BJ (cell line): ENCODE measurements around the gene ATRIP. TPM values are rescaled to one million over a fixed set of nuclear protein-coding genes. Genes with fewer than 3 reads are reported as not detected.

Experiments
- CTCF ChIA-PET: fragments of 350-600 bp; formaldehyde crosslinking; extraction: SDS; loops from one replicate; lab custom pipeline; 2021; ENCODE audit warnings: antibody characterized with exemption, inconsistent platforms; lab: Yijun Ruan, JAX
- POLR2A ChIA-PET: fragments of 300-600 bp; sonication (Branson Sonifier 250); formaldehyde crosslinking; extraction: SDS; loops from one replicate; lab custom pipeline; 2021; ENCODE audit warnings: antibody characterized with exemption; lab: Charles Lee
- DNase-seq: peaks from one replicate; pipeline ENCODE4 v3.0.0-alpha.2; 2011; ENCODE audit warnings: low read depth
- H3K27me3 ChIP-seq: 2 replicates; pipeline ENCODE4 v1.6.0; 2011; ENCODE audit warnings: low read length; ENCODE audit not compliant: control insufficient read depth, insufficient read depth
- H3K36me3 ChIP-seq: 2 replicates; pipeline ENCODE4 v1.5.1; 2011; ENCODE audit warnings: low read length; ENCODE audit not compliant: control insufficient read depth, insufficient read depth
- H3K4me3 ChIP-seq: 2 replicates; pipeline ENCODE4 v1.5.1; 2011; ENCODE audit warnings: low read depth, mild to moderate bottlenecking, control low read depth, low read length
- polyA plus RNA-seq: library from polyadenylated mRNA; depleted of rRNA; stranded (reverse); fragments of >200 nt; gene quantifications from 2 replicates; pipeline ENCODE4 v1.2.3, GENCODE V29; 2011
- TF ChIP-seq, protein P1 (sequence below): IDR thresholded peaks from 2 replicates; pipeline ENCODE4 v1.5.1; 2011; ENCODE audit warnings: low read depth, mild to moderate bottlenecking, control low read depth, inconsistent platforms, low read length, moderate library complexity; ENCODE audit not compliant: insufficient read depth

Gene ATRIP
- polyA plus RNA-seq, 1 experiment, result 7.9 TPM

DNA sequence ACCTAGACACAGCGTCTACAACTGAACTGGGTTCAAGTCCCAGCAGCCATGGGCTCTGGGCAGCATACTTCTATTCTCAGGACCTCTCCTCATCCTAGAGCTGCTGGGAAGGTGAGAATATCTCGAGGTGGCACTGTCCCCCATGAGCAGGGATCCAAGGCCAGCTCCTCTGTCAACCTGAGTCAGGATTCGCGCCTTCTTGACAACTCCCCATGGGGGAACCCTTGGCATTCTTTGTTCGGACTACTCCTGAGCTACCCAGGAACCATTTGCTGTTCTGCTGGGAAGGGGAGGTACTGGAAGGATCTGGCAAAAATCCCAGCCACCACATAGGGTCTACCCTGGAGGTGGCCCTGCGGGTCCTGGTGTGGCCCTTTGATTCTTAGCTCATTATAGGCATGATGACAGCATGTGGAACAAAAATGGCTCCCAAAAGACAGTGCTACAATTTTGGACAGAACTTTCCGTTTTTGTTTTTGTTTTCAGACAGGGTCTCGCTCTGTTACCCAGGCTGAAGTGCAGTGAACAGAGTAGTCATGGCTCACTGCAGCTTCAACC lies 38.9 kb upstream of the ATRIP start:
- peaks cover 33% of the 10 kb centered on the region for H3K36me3 ChIP-seq
- no peaks in the 10 kb centered on the region for H3K27me3 ChIP-seq
- POLR2A ChIA-PET, result interaction anchor here (0.5 kb wide), 1 partner anchor 127 kb away, joined by 3 read pairs; no protein-coding TSS in a partner anchor
- TF ChIP-seq, protein P1, sequence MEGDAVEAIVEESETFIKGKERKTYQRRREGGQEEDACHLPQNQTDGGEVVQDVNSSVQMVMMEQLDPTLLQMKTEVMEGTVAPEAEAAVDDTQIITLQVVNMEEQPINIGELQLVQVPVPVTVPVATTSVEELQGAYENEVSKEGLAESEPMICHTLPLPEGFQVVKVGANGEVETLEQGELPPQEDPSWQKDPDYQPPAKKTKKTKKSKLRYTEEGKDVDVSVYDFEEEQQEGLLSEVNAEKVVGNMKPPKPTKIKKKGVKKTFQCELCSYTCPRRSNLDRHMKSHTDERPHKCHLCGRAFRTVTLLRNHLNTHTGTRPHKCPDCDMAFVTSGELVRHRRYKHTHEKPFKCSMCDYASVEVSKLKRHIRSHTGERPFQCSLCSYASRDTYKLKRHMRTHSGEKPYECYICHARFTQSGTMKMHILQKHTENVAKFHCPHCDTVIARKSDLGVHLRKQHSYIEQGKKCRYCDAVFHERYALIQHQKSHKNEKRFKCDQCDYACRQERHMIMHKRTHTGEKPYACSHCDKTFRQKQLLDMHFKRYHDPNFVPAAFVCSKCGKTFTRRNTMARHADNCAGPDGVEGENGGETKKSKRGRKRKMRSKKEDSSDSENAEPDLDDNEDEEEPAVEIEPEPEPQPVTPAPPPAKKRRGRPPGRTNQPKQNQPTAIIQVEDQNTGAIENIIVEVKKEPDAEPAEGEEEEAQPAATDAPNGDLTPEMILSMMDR, result no peak
- DNase-seq, result no peak
- no peak overlapping the region for H3K4me3 ChIP-seq
- CTCF ChIA-PET, result interaction anchor here (0.9 to 4.8 kb wide), 6 partner anchors 13 to 332 kb away, joined by 3 to 37 read pairs (median 5); partner anchors contain the start of genes CCDC51 and TMA7

- TF ChIP-seq, protein P1, result no peak
- CTCF ChIA-PET, result interaction anchor here (0.5 to 4.8 kb wide), 4 partner anchors 27 to 135 kb away, joined by 3 to 37 read pairs (median 6); partner anchors contain the start of genes CCDC51 and TMA7
- Histone ChIP-seq H3K27me3 (no peaks in the 10 kb centered on the region), H3K4me3 (no peak overlapping the region), H3K36me3 (peaks cover 38% of the 10 kb centered on the region)
- DNase-seq, result no peak
- POLR2A ChIA-PET, result no interaction called here
These were observed 37.7 kb upstream of the ATRIP start for GRCh38 chr3:48408823-48409281.

DNA sequence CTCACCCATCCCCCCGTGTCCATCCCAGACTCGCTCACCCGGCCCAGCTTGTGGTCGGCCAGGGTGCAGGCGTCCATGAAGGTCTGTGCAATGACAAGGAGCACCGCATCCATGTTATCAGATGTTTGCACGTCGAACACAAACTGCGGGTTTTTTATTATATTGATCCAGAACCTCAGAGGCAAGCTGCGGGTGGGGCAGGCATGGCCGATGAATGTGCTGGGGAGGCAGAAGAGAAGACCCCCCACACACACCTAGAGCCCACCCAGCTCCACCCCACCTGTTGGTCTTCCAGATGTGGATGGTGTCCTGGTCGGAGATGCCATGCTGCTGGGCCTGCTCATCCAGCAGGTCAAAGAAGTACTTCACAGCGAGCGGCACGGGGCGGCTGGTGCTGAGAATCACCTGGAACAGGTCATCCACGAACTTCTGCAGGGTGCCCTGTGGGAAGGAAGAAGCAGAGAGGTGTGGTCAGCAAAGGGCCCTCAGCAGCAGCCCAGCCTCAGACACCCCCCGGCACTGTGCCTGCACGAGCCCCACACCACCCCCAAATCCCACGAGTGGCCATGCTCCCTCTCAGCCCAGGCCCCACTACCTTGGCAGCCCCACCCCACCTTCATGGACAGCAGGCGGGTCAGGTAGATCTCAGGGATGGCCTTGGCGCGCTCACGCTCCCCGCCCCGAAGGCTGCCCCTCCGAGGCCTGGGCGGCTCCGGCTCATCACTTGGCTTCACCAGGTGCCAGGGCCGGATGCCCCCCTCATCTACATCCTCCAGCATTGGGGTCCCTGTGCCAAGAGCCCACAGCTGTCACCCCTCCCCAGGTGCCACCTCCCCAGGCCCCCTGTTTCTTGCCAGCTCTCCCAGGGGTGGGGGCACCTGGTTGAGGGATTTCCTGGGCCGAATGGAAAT lies 37.0 kb upstream of the ATRIP start:
- Histone ChIP-seq H3K27me3 (no peaks in the 10 kb centered on the region), H3K4me3 (no peak overlapping the region), H3K36me3 (peaks cover 36% of the 10 kb centered on the region)
- CTCF ChIA-PET, result interaction anchor here (1.2 to 4.8 kb wide), 3 partner anchors 24 to 136 kb away, joined by 3 to 37 read pairs (median 7); no protein-coding TSS in a partner anchor
- DNase-seq, result no peak
- TF ChIP-seq, protein P1, result no peak
- POLR2A ChIA-PET, result no interaction called here

DNA sequence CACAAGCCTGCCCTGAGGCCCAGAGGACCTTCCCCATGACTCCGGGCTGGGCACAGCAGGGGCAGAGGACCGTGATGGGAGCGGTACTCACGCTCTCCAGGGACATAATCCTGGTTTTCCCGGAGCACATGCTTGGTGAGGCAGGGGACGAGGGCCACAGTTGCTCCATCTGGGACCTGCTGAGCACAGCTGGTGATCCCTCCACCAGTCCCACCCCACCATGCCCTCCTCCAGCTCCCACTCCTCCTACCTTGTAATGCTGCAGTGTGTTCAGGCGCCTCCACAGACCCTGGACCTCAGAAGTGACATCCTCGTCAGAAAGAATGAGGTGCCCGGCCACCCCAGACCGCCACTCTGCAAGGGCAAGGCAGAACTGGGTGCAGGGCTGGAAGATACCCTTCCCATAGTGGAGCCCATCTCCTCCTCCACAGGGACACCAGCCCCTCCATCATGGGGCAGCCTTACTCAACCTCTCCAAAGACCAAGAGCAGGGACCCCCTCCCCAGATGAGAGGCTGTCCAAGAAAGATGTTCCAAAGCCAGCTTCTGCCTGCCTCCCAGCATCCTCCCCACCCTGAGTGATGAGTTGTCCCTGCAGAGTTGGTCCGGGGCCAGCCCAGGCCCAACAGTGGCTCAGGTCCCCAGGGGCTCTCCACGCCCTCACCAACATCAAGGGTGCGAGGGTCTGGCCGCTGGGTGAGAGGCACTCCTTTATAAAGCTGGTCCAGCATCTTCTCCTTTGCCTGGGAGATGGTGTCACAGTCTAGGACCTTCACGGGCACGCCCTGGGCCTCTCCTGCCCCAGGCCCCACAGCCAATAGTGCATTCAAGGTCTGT lies 36.1 kb upstream of the ATRIP start:
- no peak overlapping the region for H3K4me3 ChIP-seq
- H3K27me3 ChIP-seq, result no peaks in the 10 kb centered on the region
- peaks cover 39% of the 10 kb centered on the region for H3K36me3 ChIP-seq
- no peak for DNase-seq
- ChIA-PET CTCF (interaction anchor here (1.2 to 4.8 kb wide), 2 partner anchors 23 to 26 kb away, joined by 3 to 37 read pairs; no protein-coding TSS in a partner anchor), POLR2A (no interaction called here)
- TF ChIP-seq, protein P1, result no peak
